Activated CD4-positive, alpha-beta T cell treated with anti-CD3 and anti-CD28 coated beads, Interleukin-2, amount 50 U/mL, for 16 hours (primary cell): ENCODE data around the gene ZDHHC3.
"Not testable (repeated sequence)": the region's sequence is repeated elsewhere in the genome, so short reads cannot be mapped to it uniquely, and the experiment has no call there.

ENCODE experiments used
- DNase-seq: peaks from one replicate; pipeline ENCODE4 v3.0.0-alpha.2; 2020

ZDHHC3 gene

GRCh38 chr3:44962621-44963393 lies 13.2 kb downstream of the ZDHHC3 start:
- no peak for DNase-seq

DNA sequence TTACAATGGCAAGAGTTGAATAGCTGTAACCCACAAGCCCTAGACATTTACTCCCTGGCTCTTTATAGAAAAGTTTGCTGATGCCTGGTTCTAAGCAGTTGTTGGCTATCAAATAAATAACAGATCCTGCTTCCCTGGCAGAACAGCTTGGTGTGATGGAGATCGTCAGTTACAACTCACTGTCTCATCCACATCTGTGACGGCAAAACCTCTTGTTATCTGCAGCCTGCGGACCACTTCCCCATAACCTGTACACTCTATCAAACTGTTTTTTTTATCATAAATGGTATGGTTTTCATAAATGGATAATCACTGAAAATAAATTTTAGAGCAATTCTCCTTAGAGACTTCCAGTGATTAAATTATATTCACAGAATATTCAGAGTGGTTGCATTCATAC lies 14.1 kb downstream of the ZDHHC3 start:
- DNase-seq: no peak

DNA sequence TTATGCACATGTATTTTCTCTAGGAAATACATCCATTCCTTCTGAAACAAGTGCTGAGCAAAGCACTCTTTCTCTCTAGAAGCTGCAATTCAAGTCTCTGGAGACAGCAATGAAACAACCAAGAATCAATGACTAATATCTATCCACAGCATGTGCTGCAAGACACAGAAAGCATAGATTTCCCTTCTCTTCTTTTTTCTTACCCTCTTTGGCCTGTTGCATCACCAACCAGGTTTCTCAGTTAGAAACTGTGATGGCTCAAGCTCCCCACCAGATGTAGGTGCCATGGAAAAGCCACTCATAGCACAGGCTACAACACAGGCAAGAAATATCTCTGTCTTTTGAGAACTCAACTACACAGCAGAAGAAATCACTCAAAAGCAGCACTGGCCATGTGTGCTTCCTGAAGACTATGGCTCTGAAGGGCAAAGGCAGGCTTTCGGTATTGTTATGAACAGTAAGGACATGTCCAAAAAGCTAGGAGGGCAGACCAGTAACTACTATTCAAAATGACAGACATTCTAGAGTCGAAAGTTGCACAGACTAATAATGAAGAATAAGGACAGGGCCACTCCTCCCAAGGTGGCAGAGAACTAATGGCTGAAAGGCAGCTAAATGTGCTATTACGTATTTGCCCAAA lies 15.5 kb downstream of the ZDHHC3 start:
- DNase-seq: peak; percentile 39

DNA sequence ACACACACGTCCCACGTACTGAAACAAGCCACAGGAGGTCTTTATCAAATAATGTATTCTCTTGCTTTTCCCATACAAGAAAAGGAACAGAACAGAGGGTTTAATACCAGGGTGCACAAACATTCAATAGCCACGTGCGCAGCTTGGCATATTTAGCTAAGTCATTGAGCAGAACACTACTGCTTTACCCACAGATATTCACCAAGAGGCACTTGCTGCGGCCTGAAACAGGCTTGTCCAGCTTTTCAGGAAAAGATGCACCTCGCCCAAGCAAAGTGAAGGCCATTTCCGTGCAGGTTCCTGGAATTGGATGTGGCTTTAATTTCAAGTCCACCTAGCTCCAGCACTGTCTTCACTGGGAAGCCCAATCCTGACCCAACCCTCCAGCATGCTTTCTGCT lies 17.6 kb downstream of the ZDHHC3 start:
- DNase-seq: no peak

DNA sequence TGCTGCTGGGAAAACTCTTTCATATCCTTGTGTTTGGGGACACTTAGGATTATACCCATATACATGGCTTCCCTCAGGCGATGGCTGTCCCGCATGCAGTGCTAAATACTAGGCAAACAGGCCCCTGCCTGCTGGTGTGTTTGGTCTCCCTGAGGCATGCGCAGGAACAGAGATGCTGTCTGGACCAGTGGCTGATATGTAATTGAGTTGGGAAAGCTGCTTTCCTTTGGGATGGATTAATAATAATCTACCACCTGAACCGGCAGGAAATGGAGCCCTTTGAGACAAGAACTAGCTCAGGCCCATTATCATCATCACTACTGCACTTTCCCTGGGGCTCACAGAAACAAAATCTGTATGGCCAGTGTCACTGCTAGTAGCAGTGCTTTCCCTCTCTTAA lies 18.0 kb downstream of the ZDHHC3 start:
- DNase-seq: no peak

- DNase-seq: no peak
Observed at GRCh38 chr3:44955917-44956316, 20.1 kb downstream of the ZDHHC3 start.

GRCh38 chr3:44954962-44955361 lies 21.0 kb downstream of the ZDHHC3 start:
- no peak for DNase-seq

GRCh38 chr3:44954304-44954703 lies 21.7 kb downstream of the ZDHHC3 start:
- DNase-seq: no peak

- DNase-seq: no peak
Observed at GRCh38 chr3:44952689-44953088, 23.3 kb downstream of the ZDHHC3 start.

- no peak for DNase-seq
Observed at GRCh38 chr3:44950275-44950734, 25.7 kb downstream of the ZDHHC3 start.

GRCh38 chr3:44949770-44950169 lies 26.2 kb downstream of the ZDHHC3 start:
- not testable (repeated sequence) for DNase-seq

DNA sequence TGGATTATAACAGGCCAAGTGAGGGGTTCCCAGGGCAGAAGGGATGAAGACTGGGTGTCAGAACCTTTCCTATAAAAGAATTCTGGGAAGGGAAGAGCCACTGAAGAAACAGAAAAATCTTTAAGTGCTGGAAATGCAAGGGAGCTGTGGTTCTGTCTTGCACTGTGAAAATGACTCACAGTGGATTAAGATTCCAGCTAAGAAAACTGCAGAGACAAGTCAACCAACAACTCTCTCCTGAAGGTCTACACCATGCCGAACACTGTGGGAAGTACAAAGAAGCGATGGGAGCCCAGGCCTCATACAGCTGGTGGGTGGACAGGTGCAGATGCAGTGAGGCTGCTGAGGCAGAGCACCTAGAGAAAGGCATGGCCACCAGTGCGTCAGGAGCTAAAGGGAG lies 27.7 kb downstream of the ZDHHC3 start:
- DNase-seq: no peak

DNA sequence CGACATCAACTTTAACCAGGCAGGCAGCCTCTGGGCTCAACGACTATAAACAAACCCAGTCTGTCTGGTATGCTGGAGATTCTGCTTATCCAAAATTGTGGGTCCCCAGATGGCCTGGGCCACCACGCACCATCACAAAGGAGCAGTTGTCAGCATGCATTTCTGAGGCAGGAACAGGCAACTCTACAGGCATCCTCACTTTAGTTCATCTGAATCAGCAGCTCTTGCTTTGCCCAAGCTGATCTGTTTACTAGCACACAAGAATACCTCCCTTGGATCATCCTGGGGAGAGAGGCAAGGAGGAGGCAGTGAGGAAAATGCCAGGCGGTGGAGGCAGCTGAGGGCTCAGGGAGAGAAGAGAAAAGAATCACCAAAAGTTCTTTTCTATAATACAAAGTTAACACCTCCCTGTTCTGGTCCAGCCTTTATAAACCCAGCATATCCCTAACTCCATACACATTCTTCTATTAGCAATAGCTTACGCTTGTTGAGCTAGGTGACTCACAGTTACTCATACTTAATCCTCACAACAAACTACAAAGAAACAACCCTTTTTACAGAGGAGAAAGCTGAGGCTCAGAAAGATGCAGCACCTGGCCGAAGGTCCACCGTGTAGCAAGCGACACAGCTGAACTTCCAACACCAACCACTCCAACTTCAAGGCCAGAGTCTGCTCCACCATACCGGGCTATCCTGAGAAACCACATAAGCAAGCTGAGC lies 33.6 kb downstream of the ZDHHC3 start:
- DNase-seq: no peak

DNA sequence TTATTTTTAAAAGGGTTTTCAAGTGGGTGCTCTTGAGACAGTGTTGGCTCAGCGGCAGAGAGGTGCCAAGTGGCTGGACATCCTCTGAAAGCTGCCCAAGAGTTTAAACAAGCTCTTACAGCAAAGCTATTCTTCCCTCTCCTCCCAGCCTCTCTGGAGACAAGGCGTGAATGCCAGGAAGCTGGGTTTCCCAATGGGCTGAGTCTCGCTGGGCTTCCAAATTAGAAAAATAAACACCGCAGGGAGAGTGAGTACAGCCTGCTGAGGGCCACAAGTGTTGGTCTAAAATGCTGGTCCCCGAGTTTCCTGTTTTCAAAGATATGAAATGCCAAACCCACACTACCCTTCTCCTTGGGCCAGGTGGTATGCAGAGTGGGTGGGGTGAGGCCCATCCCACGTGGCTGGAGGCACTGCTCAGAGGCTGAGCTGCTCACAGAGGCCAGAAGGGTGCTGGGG lies 36.4 kb downstream of the ZDHHC3 start:
- no peak for DNase-seq

DNA sequence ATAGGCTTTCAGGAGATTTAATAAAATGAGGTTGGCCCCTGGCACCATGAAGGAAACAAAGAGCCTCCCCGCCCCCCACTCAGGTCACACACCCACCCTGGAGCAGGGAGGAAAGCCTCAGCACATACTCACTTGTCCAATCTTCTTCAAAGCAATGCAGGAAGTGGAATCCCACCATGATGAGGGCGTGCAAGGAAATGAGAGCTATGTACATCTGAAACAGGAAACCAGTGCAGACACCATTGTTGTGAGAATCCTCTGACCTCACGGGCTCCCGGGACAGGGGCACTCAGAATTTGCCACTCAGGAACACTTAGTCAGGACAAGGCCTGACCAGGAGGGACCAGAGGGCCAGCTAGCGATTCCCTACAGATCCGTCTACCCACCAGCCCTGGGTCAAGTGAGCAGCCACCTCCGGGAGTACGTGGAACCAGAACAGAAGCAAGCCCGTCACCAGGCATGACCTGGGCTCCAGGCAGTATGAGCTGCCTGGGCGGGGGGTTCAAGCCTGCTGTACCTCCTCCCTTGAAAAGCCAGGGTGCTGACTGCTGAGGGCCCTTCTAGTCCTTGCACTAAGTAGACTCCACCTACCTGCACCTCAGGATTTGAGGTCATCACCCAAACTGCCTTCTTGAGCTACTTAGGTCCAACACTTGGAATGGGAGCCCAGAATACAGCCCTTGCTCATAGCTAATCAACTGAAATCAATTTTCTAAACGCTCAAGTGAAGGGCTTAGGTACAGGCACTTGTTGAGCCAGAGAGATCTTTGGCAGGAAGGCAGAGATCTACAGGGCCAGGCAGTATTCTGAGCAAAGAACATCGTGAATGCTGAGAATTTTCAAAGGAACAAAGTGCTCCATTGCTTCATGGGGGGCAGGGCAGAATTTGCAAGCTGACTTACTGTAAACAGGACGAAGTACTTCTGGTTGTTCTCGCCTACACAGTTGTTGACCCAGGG lies 42.7 kb downstream of the ZDHHC3 start:
- no peak for DNase-seq

- DNase-seq: no peak
Observed at GRCh38 chr3:44932271-44932670, 43.7 kb downstream of the ZDHHC3 start.

- no peak for DNase-seq
Observed at GRCh38 chr3:44931791-44932190, 44.2 kb downstream of the ZDHHC3 start.

- DNase-seq: no peak
Observed at GRCh38 chr3:44930911-44931310, 45.1 kb downstream of the ZDHHC3 start.

- no peak for DNase-seq
Observed at GRCh38 chr3:44929782-44930181, 46.2 kb downstream of the ZDHHC3 start.

GRCh38 chr3:44927371-44927770 lies 48.6 kb downstream of the ZDHHC3 start:
- DNase-seq: no peak

DNA sequence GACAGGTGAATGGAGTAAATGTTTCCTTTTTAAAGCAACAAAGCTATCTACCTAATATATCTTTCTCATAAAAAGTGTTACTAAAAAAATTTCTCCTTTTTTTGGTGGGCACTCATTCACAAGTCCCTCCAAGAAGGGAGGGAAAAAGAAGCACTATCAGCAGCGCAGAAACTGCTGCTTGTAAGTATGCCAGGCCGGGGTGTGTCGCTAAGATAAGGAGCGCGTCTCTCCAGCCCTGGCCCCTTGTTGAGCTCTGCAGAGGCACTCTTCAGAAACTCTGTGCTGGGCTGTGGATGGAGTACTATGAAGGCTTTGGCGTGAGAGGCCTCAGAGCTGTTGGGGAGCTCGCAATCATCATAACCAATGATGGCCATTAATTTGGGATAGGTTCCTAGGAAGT lies 49.1 kb downstream of the ZDHHC3 start:
- DNase-seq: no peak

DNA sequence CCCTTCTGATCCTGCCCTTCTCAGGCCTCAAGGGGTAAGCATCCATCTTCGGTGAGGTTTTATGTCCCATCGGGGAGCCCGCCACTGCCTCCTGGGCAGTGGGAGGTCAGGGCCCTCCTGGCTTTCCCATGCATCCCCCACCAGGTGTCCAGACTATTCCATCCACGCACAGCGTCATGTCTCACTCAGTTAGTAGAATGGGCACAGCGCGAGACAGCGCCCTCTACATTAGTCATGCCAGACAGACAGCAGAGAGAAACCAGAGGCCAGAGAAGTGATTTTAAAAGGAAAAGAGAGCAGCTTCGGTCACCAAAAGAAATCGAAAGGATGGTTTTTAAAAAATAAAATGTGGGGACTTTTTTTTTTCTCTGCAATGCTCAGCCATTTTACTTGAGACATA lies 49.8 kb downstream of the ZDHHC3 start:
- DNase-seq: no peak
